Ovary (tissue), 3 donors: ENCODE measurements around the gene CACNA1C.

Experiments
- POLR2A ChIP-seq: fragments of 450-650 bp; IDR thresholded peaks from one replicate; pipeline ENCODE4 v1.6.1; 2017; ENCODE audit warnings: antibody characterized with exemption, mild to moderate bottlenecking, moderate library complexity
- TF ChIP-seq, protein P1 (sequence below), 3 donors: fragments of 450-650 bp in 2 of 3; fragments of 200-600 bp in 1 of 3; IDR thresholded peaks; one replicate each; pipeline versions ENCODE4 v1.5.1 to v1.8.0; 2016 to 2022; ENCODE audit warnings: antibody characterized with exemption in 3 of 3, mild to moderate bottlenecking in 1 of 3
- donor health status: DM: no; HTN: no; CAD: no.

- TF ChIP-seq, protein P1, sequence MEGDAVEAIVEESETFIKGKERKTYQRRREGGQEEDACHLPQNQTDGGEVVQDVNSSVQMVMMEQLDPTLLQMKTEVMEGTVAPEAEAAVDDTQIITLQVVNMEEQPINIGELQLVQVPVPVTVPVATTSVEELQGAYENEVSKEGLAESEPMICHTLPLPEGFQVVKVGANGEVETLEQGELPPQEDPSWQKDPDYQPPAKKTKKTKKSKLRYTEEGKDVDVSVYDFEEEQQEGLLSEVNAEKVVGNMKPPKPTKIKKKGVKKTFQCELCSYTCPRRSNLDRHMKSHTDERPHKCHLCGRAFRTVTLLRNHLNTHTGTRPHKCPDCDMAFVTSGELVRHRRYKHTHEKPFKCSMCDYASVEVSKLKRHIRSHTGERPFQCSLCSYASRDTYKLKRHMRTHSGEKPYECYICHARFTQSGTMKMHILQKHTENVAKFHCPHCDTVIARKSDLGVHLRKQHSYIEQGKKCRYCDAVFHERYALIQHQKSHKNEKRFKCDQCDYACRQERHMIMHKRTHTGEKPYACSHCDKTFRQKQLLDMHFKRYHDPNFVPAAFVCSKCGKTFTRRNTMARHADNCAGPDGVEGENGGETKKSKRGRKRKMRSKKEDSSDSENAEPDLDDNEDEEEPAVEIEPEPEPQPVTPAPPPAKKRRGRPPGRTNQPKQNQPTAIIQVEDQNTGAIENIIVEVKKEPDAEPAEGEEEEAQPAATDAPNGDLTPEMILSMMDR (IDR thresholded peaks at IDR 0.05): no peak
- no peak for TF ChIP-seq POLR2A
Measured at GRCh38 chr12:2338381-2338780, 285.6 kb downstream of the CACNA1C start.
